CD4-positive, alpha-beta T cell (primary cell): ENCODE results near the gene CIP2A. TPM values are rescaled to one million over a fixed set of nuclear protein-coding genes. Genes with fewer than 3 reads are reported as not detected.

ENCODE experiments used
- ATAC-seq: fragments of 200-7000 bp; cut with Tn5 transposase; one replicate; pipeline ENCODE4 v1.10.0; 2022; ENCODE audit warnings: mild to moderate bottlenecking; ENCODE audit not compliant: poor library complexity
- CTCF ChIA-PET: fragments of 350-600 bp; sonication (Branson Sonifier 250); formaldehyde crosslinking; loops from one replicate; lab custom pipeline; 2021; ENCODE audit warnings: antibody characterized with exemption, inconsistent platforms; lab: Charles Lee
- POLR2A ChIA-PET: fragments of 350-600 bp; sonication (Branson Sonifier 250); formaldehyde crosslinking; loops from one replicate; lab custom pipeline; 2021; ENCODE audit warnings: antibody characterized with exemption, inconsistent platforms; lab: Charles Lee
- DNase-seq, 14 experiments: peaks; one replicate each; pipeline ENCODE4 v3.0.0-alpha.2; 2013 to 2020; ENCODE audit warnings: mixed read lengths in 2 of 14
- H3K27ac ChIP-seq, 2 donors: one replicate each; pipeline versions ENCODE4 v1.5.1 to v1.7.0; 2013; ENCODE audit warnings: low read length in 2 of 2, low read depth in 1 of 2, mild to moderate bottlenecking in 1 of 2
- H3K27me3 ChIP-seq, 2 experiments: 1 replicate in 1 of 2; 2 replicates in 1 of 2; pipeline versions ENCODE4 v1.6.1 to v1.7.0; 2013; ENCODE audit warnings: low read length in 2 of 2, control low read depth in 1 of 2, mild to moderate bottlenecking in 1 of 2, moderate library complexity in 1 of 2; ENCODE audit not compliant: insufficient read depth in 2 of 2, control insufficient read depth in 1 of 2
- H3K36me3 ChIP-seq: one replicate; pipeline ENCODE4 v1.6.1; 2013; ENCODE audit warnings: low read length, control low read depth; ENCODE audit not compliant: insufficient read depth
- H3K4me1 ChIP-seq: one replicate; pipeline ENCODE4 v1.6.1; 2013; ENCODE audit warnings: low read length, control low read depth; ENCODE audit not compliant: insufficient read depth
- H3K4me3 ChIP-seq: one replicate; pipeline ENCODE4 v1.5.1; 2013; ENCODE audit warnings: mild to moderate bottlenecking, low read length, moderate library complexity
- H3K9me3 ChIP-seq, 2 experiments: 1 replicate in 1 of 2; 2 replicates in 1 of 2; pipeline versions ENCODE4 v1.6.1 to v1.7.0; 2013; ENCODE audit warnings: low read length in 2 of 2, mild to moderate bottlenecking in 2 of 2, control low read depth in 1 of 2, moderate library complexity in 1 of 2; ENCODE audit not compliant: control insufficient read depth in 1 of 2, insufficient read depth in 1 of 2
- H3K27ac Mint-ChIP-seq: one replicate; pipeline ENCODE4 v1.8.0; 2020; ENCODE audit warnings: mixed read lengths
- H3K27me3 Mint-ChIP-seq: one replicate; pipeline ENCODE4 v1.8.0; 2021; ENCODE audit warnings: mixed read lengths
- H3K36me3 Mint-ChIP-seq: one replicate; pipeline ENCODE4 v1.8.0; 2021; ENCODE audit warnings: low read depth, mixed read lengths
- H3K4me1 Mint-ChIP-seq: one replicate; pipeline ENCODE4 v1.8.0; 2021; ENCODE audit warnings: low read depth, mixed read lengths
- H3K4me3 Mint-ChIP-seq: one replicate; pipeline ENCODE4 v1.8.0; 2020; ENCODE audit warnings: mild to moderate bottlenecking, mixed read lengths
- H3K9me3 Mint-ChIP-seq: one replicate; pipeline ENCODE4 v1.8.0; 2020; ENCODE audit warnings: mixed read lengths
- intact Hi-C, 2 experiments: fragments of 100-400 bp; cut with DNase I in 1 of 2; cut with micrococcal nuclease in 1 of 2; formaldehyde crosslinking; loops; one replicate each; pipeline versions ENCODE4 v1.15.1 to v1.9.0; 2023 to 2025; cut with DNase I, micrococcal nuclease
- total RNA-seq, 174 experiments: library from RNA in 2 of 174; stranded (reverse) in 2 of 174; gene quantifications; one replicate each; pipeline ENCODE4 v1.2.3 and lab custom pipeline; 2021 to 2026
- TF ChIP-seq, protein P1 (sequence below): fragments of 200-600 bp; IDR thresholded peaks from one replicate; pipeline ENCODE4 v1.8.0; 2022; ENCODE audit warnings: antibody characterized with exemption, mild to moderate bottlenecking

The CIP2A gene
- total RNA-seq, 2 experiments from 2014 or later = 2.7 to 3.9 TPM

DNA sequence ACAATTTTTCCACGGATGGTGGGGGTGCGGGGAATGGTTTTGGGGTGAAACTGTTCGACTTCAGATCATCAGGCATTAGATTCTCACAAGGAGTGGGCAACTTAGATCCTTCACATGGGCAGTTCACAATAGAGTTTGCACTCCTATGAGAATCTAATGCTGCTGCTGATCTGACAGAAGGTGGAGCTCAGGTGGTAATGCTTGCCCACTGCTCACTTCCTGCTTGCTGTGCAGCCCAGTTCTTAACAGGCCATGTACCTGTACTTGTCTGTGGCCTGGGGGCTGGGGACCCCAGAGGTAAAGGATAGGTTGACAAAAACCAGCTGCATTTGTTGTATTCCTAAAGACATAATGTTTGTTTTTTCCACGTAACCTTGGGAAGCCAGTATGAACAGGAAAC is 16.3 kb upstream of the CIP2A start:
- Histone ChIP-seq H3K36me3 (peaks cover 3% of the 10 kb centered on the region), H3K27me3 (no peaks in the 10 kb centered on the region), H3K9me3 (no peaks in the 10 kb centered on the region), H3K4me1 (peaks cover 20% of the 10 kb centered on the region), H3K27ac (peak overlapping the region in 1 of 2 donors; percentile 20), H3K4me3 (no peak overlapping the region)
- ChIA-PET POLR2A (interaction anchor here (0.8 to 10.0 kb wide), 4 partner anchors 16 to 478 kb away, joined by 4 to 250 read pairs (median 6); partner anchors contain the start of genes CIP2A and DZIP3), CTCF (interaction anchor here (1.8 kb wide), 1 partner anchor 15 kb away, joined by 5 read pairs; the partner anchor contains the start of gene DZIP3)
- DNase-seq = peak in 4 of 14 experiments; percentile 30 to 42 (median 36)
- Mint-ChIP-seq H3K4me1 (peaks cover 57% of the 10 kb centered on the region), H3K4me3 (peak overlapping the region; percentile 43), H3K27me3 (no peaks in the 10 kb centered on the region), H3K9me3 (no peaks in the 10 kb centered on the region), H3K36me3 (peaks cover 30% of the 10 kb centered on the region), H3K27ac (peak overlapping the region; percentile 87)
- TF ChIP-seq, protein P1, sequence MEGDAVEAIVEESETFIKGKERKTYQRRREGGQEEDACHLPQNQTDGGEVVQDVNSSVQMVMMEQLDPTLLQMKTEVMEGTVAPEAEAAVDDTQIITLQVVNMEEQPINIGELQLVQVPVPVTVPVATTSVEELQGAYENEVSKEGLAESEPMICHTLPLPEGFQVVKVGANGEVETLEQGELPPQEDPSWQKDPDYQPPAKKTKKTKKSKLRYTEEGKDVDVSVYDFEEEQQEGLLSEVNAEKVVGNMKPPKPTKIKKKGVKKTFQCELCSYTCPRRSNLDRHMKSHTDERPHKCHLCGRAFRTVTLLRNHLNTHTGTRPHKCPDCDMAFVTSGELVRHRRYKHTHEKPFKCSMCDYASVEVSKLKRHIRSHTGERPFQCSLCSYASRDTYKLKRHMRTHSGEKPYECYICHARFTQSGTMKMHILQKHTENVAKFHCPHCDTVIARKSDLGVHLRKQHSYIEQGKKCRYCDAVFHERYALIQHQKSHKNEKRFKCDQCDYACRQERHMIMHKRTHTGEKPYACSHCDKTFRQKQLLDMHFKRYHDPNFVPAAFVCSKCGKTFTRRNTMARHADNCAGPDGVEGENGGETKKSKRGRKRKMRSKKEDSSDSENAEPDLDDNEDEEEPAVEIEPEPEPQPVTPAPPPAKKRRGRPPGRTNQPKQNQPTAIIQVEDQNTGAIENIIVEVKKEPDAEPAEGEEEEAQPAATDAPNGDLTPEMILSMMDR = no peak
- no peak for ATAC-seq
- intact Hi-C loops = no loop called here

DNA sequence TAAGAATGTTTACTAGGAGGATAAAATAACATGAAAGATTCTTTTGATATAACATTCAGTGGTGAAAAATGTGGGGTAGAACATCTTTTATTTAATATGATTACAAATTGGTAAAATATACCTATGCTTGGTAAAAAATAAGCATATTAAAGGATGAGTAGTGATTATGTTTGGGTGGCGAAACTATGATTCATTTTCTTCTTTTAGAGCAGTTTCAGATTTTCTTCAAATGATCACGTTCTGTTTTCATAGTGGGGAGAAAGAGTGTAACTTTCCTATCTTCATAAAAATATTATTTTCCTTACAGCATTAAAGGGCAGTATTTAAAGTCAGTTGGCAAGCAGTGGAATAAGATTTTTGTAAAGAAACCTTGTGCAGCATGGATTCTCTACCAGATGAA is 15.8 kb upstream of the CIP2A start:
- intact Hi-C loops = no loop called here
- H3K4me1 Mint-ChIP-seq = peaks cover 57% of the 10 kb centered on the region
- TF ChIP-seq, protein P1 = no peak

DNA sequence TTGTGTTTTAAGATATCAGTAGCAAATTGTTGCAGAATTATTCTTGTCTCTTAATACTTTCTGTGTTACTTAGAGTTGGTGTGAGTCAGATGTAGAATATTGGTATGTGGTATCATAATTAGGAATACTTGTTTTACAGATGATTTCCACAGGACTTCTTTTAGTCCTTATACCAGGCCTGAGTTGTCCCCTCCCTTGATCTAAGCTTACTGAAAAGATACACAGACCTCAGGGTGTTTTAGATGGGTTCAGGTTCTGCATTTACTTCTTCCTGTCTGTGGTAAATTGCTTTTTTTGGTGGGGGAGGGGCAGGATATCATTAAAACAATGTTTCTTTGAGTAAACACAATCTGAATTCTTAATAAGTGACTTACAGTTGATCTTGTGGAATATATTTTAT is 14.5 kb upstream of the CIP2A start:
- Mint-ChIP-seq H3K4me3 (peak overlapping the region; percentile 87), H3K27ac (peak overlapping the region; percentile 87), H3K9me3 (no peaks in the 10 kb centered on the region), H3K4me1 (peaks cover 67% of the 10 kb centered on the region), H3K36me3 (peaks cover 13% of the 10 kb centered on the region), H3K27me3 (no peaks in the 10 kb centered on the region)
- Histone ChIP-seq H3K4me1 (peaks cover 20% of the 10 kb centered on the region), H3K27me3 (no peaks in the 10 kb centered on the region), H3K9me3 (no peaks in the 10 kb centered on the region), H3K36me3 (no peaks in the 10 kb centered on the region), H3K27ac (peak overlapping the region; percentile 30 to 38), H3K4me3 (peak overlapping the region; percentile 34)
- ChIA-PET POLR2A (interaction anchor here (0.5 to 10.0 kb wide), 8 partner anchors 10 to 381 kb away, joined by 3 to 250 read pairs (median 5); partner anchors contain the start of genes CIP2A, DZIP3, IFT57 and TRAT1), CTCF (interaction anchor here (1.8 kb wide), 1 partner anchor 14 kb away, joined by 7 read pairs; the partner anchor contains the start of genes CIP2A and DZIP3)
- DNase-seq = peak in 5 of 14 experiments; percentile 10 to 82 (median 64)
- TF ChIP-seq, protein P1 = no peak
- intact Hi-C loops = loop anchor here in 1 of 2 experiments (2.0 kb wide), 1 partner anchor 15 kb away; the partner anchor contains the start of genes CIP2A and DZIP3
- peak; percentile 51 for ATAC-seq

More for the DNA sequence above, 15.8 kb upstream of the CIP2A start:
- Histone ChIP-seq H3K4me3 (no peak overlapping the region), H3K27ac (no peak overlapping the region), H3K4me1 (peaks cover 20% of the 10 kb centered on the region), H3K27me3 (no peaks in the 10 kb centered on the region), H3K36me3 (peaks cover 3% of the 10 kb centered on the region), H3K9me3 (no peaks in the 10 kb centered on the region)
- H3K4me3 Mint-ChIP-seq = peak overlapping the region; percentile 43
- CTCF ChIA-PET = interaction anchor here (1.8 kb wide), 1 partner anchor 15 kb away, joined by 5 read pairs; the partner anchor contains the start of gene DZIP3
- ATAC-seq (no peak), DNase-seq (no peak)
- no peaks in the 10 kb centered on the region for H3K9me3 Mint-ChIP-seq
- peaks cover 25% of the 10 kb centered on the region for H3K36me3 Mint-ChIP-seq
- peak overlapping the region; percentile 87 for H3K27ac Mint-ChIP-seq
- POLR2A ChIA-PET = interaction anchor here (0.7 to 10.0 kb wide), 6 partner anchors 15 to 478 kb away, joined by 3 to 250 read pairs (median 6); partner anchors contain the start of genes CIP2A, DZIP3 and IFT57
- no peaks in the 10 kb centered on the region for H3K27me3 Mint-ChIP-seq
